HG03064 (cell line): ENCODE data around the gene CEMIP2.

Experiments used
- ATAC-seq: cut with Tn5 transposase; IDR thresholded peaks from one replicate; pipeline ENCODE4 v1.9.1; 2021; ENCODE audit warnings: low read depth; ENCODE audit not compliant: unreplicated experiment

CEMIP2 gene

GRCh38 chr9:71748280-71748743 lies 20.0 kb downstream of the CEMIP2 start:
- ATAC-seq, result no peak

GRCh38 chr9:71747576-71747975 lies 20.7 kb downstream of the CEMIP2 start:
- no peak for ATAC-seq

GRCh38 chr9:71746758-71747125 lies 21.6 kb downstream of the CEMIP2 start:
- ATAC-seq, result no peak

DNA sequence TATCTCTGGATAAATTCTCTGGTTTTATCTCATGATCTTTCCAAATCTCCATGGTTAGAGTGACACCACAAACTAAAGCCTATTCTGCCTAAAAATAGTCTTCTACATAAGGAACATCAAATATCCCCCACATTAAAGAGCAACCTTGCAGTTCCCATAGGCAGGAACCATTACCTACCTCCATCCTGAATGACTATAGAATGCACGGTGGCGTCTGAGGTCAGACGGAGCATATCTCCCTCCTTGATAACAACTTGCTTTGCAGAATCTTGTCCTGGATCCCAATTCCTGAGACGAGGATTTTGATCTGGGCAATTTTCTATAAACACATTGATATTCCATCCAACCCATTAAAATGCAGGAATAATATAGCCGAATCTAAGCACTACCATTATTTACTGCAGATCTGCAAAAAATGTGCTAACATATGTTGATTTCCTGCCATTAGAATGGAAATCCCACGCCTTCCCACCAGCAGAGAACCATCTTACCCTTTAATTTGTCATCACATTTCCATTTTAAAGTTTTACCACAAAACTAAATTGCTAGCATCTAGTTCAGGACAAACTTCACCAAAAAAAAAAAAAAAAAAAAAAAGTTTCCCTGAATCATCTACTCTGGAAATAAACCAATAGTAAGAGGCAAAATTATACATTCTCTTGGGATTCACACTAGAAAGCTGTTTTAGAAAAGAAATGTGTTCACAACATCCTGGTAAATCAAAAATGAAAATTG lies 22.1 kb downstream of the CEMIP2 start:
- ATAC-seq, result no peak

DNA sequence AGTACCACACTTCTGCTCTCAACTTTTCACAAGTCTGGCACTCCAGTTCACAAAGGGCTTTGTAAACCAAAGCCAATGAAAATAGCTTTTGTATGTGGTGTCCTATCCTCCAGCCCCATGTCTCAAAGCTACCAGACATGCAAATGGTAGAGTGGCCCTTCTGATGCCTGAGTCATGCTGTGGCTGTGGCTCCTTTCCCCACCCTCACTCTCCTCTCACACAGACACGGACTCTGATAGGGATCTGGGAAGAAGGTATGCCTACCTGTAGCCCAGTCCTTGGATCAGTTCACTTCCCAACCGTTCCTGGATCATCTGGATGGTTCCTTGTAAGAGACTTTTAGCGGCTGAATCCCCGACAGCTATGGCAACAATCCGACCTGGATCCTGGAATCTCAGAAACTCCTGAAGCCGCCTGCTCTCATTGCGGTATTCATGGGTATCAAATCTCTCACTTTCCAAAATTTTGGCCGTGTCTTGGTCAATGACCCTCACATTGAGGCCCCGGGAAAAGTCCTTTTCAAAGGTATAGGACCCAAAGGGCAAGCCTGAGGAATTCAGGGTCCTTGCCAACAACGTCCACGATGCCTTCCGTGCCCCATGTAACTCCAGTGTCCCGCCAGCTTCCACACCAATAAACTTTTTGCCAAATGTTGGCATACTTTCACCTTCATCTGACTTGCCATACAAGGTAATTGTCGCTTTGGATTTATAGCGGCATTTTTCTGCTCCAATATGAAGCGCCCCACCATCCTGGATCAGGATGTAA lies 23.4 kb downstream of the CEMIP2 start:
- ATAC-seq, result no peak

GRCh38 chr9:71743882-71744281 lies 24.4 kb downstream of the CEMIP2 start:
- no peak for ATAC-seq

- ATAC-seq, result no peak
Observed at GRCh38 chr9:71743217-71743705, 25.1 kb downstream of the CEMIP2 start.

- no peak for ATAC-seq
Observed at GRCh38 chr9:71742703-71743102, 25.6 kb downstream of the CEMIP2 start.

DNA sequence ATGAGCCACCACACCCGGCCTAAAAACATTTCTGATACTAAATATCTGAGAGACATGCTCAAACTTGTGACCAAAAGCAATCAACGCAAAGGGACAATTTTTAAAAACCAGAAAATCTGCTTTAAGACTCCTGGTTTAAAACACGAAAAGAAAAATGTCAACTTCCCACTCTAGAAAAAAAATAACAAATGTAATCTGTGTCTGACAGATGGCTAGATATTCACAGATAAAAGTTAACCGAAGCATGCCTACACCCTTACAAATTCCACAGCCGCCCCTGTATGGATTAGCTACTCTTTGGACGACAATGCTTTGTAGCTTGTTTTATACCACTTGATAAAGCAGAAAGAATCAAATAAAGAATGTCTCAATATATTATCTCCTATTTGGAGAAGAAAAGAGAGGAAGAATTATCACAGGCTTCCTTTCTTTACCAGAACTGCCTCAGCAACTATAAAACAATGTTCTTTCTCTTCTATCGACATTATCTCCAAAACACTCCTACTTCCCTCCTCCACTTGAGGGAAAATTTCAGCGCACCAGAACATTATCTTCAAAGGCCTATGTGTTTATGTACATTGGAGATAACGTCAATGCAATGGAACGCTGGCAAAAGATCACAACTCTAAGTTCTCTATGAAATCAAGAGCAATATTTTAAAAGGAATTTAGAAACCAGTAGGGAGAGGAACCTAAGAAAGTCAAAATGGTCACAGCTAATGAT lies 26.2 kb downstream of the CEMIP2 start:
- ATAC-seq, result no peak

DNA sequence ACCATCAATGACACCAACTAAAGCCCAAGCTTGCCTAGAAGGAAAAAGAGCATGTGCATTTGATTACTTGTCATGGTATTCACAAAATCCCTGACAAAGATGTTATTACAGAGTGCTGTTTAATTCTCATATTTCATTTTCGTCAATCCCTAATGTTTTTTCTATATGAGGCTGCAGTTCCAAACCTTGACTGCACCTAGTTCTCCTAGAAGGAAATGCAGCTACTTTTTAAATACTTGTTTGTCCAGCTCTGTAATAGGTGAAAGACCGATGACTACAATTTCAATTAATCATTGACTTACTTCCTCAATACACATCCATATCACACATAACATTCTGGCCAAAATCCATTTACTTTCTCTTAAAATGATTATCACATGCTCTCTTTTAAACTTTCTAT lies 28.1 kb downstream of the CEMIP2 start:
- ATAC-seq, result no peak

- no peak for ATAC-seq
Observed at GRCh38 chr9:71737455-71737854, 30.9 kb downstream of the CEMIP2 start.

- ATAC-seq, result no peak
Observed at GRCh38 chr9:71736236-71736635, 32.1 kb downstream of the CEMIP2 start.

DNA sequence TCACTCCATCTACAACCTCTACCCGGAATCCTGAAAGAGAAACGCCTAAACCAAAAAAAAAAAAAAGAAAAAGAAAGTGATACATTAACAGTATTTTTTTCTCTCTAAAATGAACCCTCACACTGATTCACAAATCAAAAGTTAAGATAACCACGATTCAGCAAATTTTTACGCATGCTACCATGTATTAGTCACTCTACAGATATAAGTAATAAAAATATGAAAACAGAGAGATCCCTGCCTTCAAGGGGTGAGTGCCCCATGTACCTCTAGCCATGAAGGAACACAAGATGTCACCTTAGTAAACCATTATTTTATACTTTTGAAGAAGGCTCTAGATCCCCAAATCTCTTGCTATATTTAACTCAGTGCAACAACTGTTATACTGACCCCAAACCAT lies 33.4 kb downstream of the CEMIP2 start:
- no peak for ATAC-seq

- ATAC-seq, result no peak
Observed at GRCh38 chr9:71733176-71733575, 35.1 kb downstream of the CEMIP2 start.

GRCh38 chr9:71729816-71730526 lies 38.3 kb downstream of the CEMIP2 start:
- no peak for ATAC-seq

DNA sequence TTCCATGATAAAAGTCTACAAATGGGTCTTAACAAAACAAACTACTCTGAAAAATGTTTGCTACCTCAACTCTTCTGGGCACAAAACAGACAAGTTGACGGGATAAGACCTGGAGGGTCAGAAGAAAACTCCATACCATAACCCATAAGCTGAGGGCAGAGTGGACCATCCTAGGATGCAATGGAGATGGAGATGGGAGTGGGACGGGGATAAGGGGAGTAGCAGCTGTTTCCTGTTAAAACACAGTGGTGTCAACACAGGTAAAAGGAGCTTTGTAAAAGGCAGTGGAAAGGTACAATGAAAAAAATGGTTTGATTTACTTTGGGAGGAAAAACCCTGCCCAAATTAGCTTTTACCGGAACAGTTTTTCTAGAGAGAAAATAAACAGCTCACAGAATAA lies 41.6 kb downstream of the CEMIP2 start:
- ATAC-seq, result no peak

GRCh38 chr9:71725590-71726338 lies 42.5 kb downstream of the CEMIP2 start:
- no peak for ATAC-seq

GRCh38 chr9:71721855-71722254 lies 46.5 kb downstream of the CEMIP2 start:
- ATAC-seq, result no peak

DNA sequence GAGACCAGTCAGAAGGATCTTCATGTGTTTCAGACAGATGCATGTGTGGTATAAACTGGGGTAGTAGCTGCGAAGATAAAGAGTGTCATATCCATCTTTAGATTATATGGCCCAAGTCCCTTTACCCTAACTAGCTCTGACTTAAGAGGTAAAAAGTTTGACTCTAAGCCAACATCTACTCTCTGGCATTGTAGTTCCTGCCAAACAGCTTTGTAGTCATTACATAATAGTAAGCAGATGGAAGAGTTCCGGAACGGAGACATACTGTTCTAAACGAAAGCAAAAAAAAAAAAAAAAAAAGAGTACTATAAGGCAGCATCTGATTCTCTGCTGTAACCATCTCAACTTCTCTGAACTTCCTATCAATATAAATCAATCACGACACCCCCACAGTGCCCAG lies 48.8 kb downstream of the CEMIP2 start:
- ATAC-seq, result no peak

DNA sequence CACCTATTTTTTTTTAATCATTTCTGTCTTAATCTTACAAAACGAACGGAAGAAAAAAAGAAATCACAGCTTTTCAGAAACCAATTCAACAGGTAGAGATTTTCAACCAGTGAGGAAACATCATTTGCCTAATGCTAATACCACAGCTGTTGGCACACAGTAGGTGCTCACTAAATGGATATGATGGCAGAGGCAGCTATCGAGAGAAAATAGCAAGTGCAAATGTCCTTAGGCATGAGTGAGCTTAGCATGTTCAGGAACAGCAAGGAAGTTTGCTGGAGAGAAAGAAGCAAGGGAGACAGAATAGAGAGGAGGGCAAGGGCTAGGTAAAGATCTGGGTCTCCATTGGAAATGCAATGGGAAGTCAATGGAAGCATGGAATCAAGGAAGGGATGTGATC lies 49.2 kb downstream of the CEMIP2 start:
- no peak for ATAC-seq
